HuH-7 (cell line): ENCODE measurements around the gene UMODL1.

Source experiments
- DNase-seq: peaks from one replicate; pipeline ENCODE4 v3.0.0; 2011; ENCODE audit warnings: low spot score

The UMODL1 gene

GRCh38 chr21:42149656-42150473, 78.7 kb downstream of the UMODL1 start:
- DNase-seq: no peak

- no peak for DNase-seq
These were observed 79.5 kb downstream of the UMODL1 start for GRCh38 chr21:42150474-42151085.

- DNase-seq: no peak
These were observed 80.2 kb downstream of the UMODL1 start for GRCh38 chr21:42151148-42151947.

GRCh38 chr21:42151948-42152220, 80.8 kb downstream of the UMODL1 start:
- DNase-seq: no peak

GRCh38 chr21:42153046-42153686, 82.0 kb downstream of the UMODL1 start:
- no peak for DNase-seq

- DNase-seq: no peak
These were observed 82.6 kb downstream of the UMODL1 start for GRCh38 chr21:42153746-42154145.

- DNase-seq: no peak
These were observed 83.3 kb downstream of the UMODL1 start for GRCh38 chr21:42154237-42155044.

GRCh38 chr21:42155045-42155855, 84.1 kb downstream of the UMODL1 start:
- no peak for DNase-seq

- no peak for DNase-seq
These were observed 85.8 kb downstream of the UMODL1 start for GRCh38 chr21:42156690-42157605.

- no peak for DNase-seq
These were observed 86.6 kb downstream of the UMODL1 start for GRCh38 chr21:42157606-42158310.

GRCh38 chr21:42158846-42159245, 87.7 kb downstream of the UMODL1 start:
- DNase-seq: no peak

- no peak for DNase-seq
These were observed 88.5 kb downstream of the UMODL1 start for GRCh38 chr21:42159560-42160110.

- no peak for DNase-seq
These were observed 89.1 kb downstream of the UMODL1 start for GRCh38 chr21:42160111-42160721.

GRCh38 chr21:42160765-42161164, 89.6 kb downstream of the UMODL1 start:
- DNase-seq: no peak

GRCh38 chr21:42161401-42161955, 90.4 kb downstream of the UMODL1 start:
- DNase-seq: no peak

GRCh38 chr21:42161956-42162681, 91.0 kb downstream of the UMODL1 start:
- no peak for DNase-seq

- DNase-seq: no peak
These were observed 91.9 kb downstream of the UMODL1 start for GRCh38 chr21:42162831-42163510.
